ENCODE results near the gene CHRDL1.
"Not testable (repeated sequence)": the region's sequence is repeated elsewhere in the genome, so short reads cannot be mapped to it uniquely, and the experiment has no call there.

The CHRDL1 gene

DNA sequence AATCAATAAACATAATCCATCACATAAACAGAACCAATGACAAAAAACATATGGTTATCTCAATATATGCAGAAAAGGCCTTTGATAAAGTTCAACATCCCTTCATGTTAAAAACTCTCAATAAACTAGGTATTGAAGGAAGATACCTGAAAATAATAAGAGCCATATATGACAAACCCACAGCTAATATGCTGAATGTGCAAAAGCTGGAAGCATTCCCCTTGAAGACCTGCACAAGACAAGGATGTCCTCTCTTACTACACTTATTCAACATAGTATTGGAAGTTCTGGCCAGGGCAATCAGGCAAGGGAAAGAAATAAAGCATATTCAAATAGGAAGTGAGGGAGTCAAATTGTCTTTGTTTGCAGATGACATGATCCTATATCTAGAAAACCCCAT is 141.3 kb downstream of the CHRDL1 start:
- not testable (repeated sequence) for DNase-seq

DNA sequence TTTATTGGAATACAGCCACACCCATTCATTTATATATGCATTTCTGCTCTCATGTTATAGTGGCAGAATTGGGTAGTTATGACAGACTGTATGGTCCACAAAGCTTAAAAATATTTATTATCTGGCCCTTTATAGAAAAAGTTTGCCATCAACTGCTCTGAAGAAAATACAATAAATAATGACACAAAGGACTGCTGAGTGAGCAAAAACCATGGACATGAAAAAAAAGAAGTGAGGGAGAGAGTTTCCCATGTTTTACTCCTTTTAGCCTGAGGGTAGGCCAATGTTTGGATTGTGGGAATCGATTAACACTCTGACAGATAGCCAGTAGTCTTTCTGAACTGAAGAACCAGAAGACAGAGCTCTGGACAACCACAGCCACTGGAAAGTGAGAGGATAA is 149.2 kb downstream of the CHRDL1 start:
- DNase-seq = no peak

Data from CD4-positive, alpha-beta T cell treated with Interleukin-4 for 1 hour (primary cell).